NCI-H128 (cell line): ENCODE measurements around the gene ROPN1L.

Experiments
- DNase-seq: peaks from one replicate; lab custom pipeline; 2025; ENCODE audit not compliant: unreplicated experiment; lab: John Stamatoyannopoulos, UW

Gene ROPN1L

GRCh38 chr5:10457682-10458574 is 16.2 kb downstream of the ROPN1L start:
- DNase-seq: no peak

GRCh38 chr5:10459080-10460055 is 17.7 kb downstream of the ROPN1L start:
- DNase-seq: no peak

GRCh38 chr5:10460252-10460906 is 18.7 kb downstream of the ROPN1L start:
- no peak for DNase-seq

- DNase-seq: no peak
These were observed 19.4 kb downstream of the ROPN1L start for GRCh38 chr5:10461041-10461440.

GRCh38 chr5:10461904-10462555 is 20.4 kb downstream of the ROPN1L start:
- no peak for DNase-seq

- DNase-seq: no peak
These were observed 21.9 kb downstream of the ROPN1L start for GRCh38 chr5:10463566-10463965.

- DNase-seq: no peak
These were observed 22.5 kb downstream of the ROPN1L start for GRCh38 chr5:10464173-10464572.

GRCh38 chr5:10465726-10466125 is 24.0 kb downstream of the ROPN1L start:
- DNase-seq: no peak

GRCh38 chr5:10466446-10467073 is 24.9 kb downstream of the ROPN1L start:
- DNase-seq: no peak

GRCh38 chr5:10467281-10468198 is 25.9 kb downstream of the ROPN1L start:
- DNase-seq: no peak

GRCh38 chr5:10468256-10468655 is 26.6 kb downstream of the ROPN1L start:
- no peak for DNase-seq

- DNase-seq: no peak
These were observed 27.8 kb downstream of the ROPN1L start for GRCh38 chr5:10469253-10470050.

- no peak for DNase-seq
These were observed 29.0 kb downstream of the ROPN1L start for GRCh38 chr5:10470669-10471068.

- DNase-seq: no peak
These were observed 30.0 kb downstream of the ROPN1L start for GRCh38 chr5:10471677-10472076.

- DNase-seq: no peak
These were observed 32.9 kb downstream of the ROPN1L start for GRCh38 chr5:10474521-10475075.

- no peak for DNase-seq
These were observed 34.4 kb downstream of the ROPN1L start for GRCh38 chr5:10475931-10476676.

- no peak for DNase-seq
These were observed 35.2 kb downstream of the ROPN1L start for GRCh38 chr5:10476878-10477277.
